Osteoblast (primary cell): ENCODE data around the gene HAO2. TPM values are rescaled to one million over a fixed set of nuclear protein-coding genes. Genes with fewer than 3 reads are reported as not detected.

Experiments used
- DNase-seq: peaks from one replicate; pipeline ENCODE4 v3.0.0; 2011; ENCODE audit warnings: low spot score, mixed read lengths; ENCODE audit not compliant: insufficient read length; ENCODE audit errors: missing footprints
- H2AFZ ChIP-seq: 2 replicates; pipeline ENCODE4 v1.6.0; 2011; ENCODE audit warnings: mild to moderate bottlenecking, low read length
- H3K27ac ChIP-seq: 2 replicates; pipeline ENCODE4 v1.5.1; 2011; ENCODE audit warnings: mild to moderate bottlenecking, low read depth, low read length, moderate library complexity
- H3K27me3 ChIP-seq: 2 replicates; pipeline ENCODE4 v1.6.0; 2012; ENCODE audit warnings: mild to moderate bottlenecking, control low read depth, inconsistent platforms, low read length, moderate library complexity; ENCODE audit not compliant: insufficient read depth
- H3K36me3 ChIP-seq: 2 replicates; pipeline ENCODE4 v1.5.1; 2011; ENCODE audit warnings: mild to moderate bottlenecking, low read length, control low read depth, moderate library complexity; ENCODE audit not compliant: insufficient read depth
- H3K4me1 ChIP-seq: 2 replicates; pipeline ENCODE4 v1.5.1; 2011; ENCODE audit warnings: mild to moderate bottlenecking, low read length, control low read depth, moderate library complexity; ENCODE audit not compliant: insufficient read depth
- H3K4me2 ChIP-seq: 2 replicates; pipeline ENCODE4 v1.6.0; 2011; ENCODE audit warnings: mild to moderate bottlenecking, low read length; ENCODE audit not compliant: insufficient read depth
- H3K4me3 ChIP-seq: fragments of 200-600 bp; sonication (generic); 3 replicates; pipeline ENCODE4 v1.5.1; 2012; ENCODE audit warnings: mild to moderate bottlenecking, low read length, inconsistent platforms; ENCODE audit not compliant: insufficient read depth
- H3K79me2 ChIP-seq: 2 replicates; pipeline ENCODE4 v1.6.0; 2012; ENCODE audit warnings: mild to moderate bottlenecking, low read length, control low read depth, inconsistent platforms; ENCODE audit not compliant: insufficient read depth
- H3K9me3 ChIP-seq: 2 replicates; pipeline ENCODE4 v1.5.1; 2011; ENCODE audit warnings: low read depth, low read length, control low read depth
- H4K20me1 ChIP-seq: 2 replicates; pipeline ENCODE4 v1.6.0; 2012; ENCODE audit warnings: mild to moderate bottlenecking, low read length, control low read depth; ENCODE audit not compliant: insufficient read depth
- total RNA-seq: library from RNA; depleted of rRNA; stranded (reverse); fragments of >200 nt; gene quantifications from 2 replicates; pipeline ENCODE4 v1.2.3, GENCODE V29; 2012
- TF ChIP-seq, protein P1 (sequence below): IDR thresholded peaks from 2 replicates; pipeline ENCODE4 v1.5.1; 2011; ENCODE audit warnings: mild to moderate bottlenecking, low read depth, low read length, moderate library complexity; ENCODE audit errors: extremely low read depth

The HAO2 gene
- total RNA-seq, 1 donor, result not detected

DNA sequence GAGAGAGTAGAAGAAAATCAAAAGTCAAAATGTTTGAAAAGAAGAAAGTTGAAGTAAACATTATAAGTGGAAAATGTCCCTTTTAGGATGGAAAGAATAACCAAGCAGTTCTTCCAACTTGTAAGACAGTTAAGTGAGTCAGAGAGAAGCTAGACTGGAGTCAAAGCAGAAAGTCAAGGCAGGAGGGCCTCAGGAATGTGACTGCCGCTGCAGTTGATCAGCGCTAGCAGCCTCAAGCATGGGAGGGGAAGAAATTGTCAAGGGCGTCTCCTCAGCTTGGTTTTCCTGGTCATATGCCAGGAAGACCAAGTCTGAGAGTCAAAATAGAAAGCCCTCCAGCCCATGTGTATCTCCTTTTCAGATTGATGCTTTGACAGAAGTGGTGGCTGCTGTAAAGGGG is 23.2 kb downstream of the HAO2 start:
- Histone ChIP-seq H3K4me3 (no peak overlapping the region), H3K79me2 (no peaks in the 10 kb centered on the region), H3K27me3 (peaks cover 8% of the 10 kb centered on the region), H3K4me1 (no peaks in the 10 kb centered on the region), H3K27ac (no peak overlapping the region), H4K20me1 (no peaks in the 10 kb centered on the region), H3K36me3 (no peaks in the 10 kb centered on the region), H3K9me3 (no peaks in the 10 kb centered on the region), H2AFZ (no peak overlapping the region), H3K4me2 (no peak overlapping the region)
- DNase-seq, result no peak
- TF ChIP-seq, protein P1, sequence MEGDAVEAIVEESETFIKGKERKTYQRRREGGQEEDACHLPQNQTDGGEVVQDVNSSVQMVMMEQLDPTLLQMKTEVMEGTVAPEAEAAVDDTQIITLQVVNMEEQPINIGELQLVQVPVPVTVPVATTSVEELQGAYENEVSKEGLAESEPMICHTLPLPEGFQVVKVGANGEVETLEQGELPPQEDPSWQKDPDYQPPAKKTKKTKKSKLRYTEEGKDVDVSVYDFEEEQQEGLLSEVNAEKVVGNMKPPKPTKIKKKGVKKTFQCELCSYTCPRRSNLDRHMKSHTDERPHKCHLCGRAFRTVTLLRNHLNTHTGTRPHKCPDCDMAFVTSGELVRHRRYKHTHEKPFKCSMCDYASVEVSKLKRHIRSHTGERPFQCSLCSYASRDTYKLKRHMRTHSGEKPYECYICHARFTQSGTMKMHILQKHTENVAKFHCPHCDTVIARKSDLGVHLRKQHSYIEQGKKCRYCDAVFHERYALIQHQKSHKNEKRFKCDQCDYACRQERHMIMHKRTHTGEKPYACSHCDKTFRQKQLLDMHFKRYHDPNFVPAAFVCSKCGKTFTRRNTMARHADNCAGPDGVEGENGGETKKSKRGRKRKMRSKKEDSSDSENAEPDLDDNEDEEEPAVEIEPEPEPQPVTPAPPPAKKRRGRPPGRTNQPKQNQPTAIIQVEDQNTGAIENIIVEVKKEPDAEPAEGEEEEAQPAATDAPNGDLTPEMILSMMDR, result no peak

DNA sequence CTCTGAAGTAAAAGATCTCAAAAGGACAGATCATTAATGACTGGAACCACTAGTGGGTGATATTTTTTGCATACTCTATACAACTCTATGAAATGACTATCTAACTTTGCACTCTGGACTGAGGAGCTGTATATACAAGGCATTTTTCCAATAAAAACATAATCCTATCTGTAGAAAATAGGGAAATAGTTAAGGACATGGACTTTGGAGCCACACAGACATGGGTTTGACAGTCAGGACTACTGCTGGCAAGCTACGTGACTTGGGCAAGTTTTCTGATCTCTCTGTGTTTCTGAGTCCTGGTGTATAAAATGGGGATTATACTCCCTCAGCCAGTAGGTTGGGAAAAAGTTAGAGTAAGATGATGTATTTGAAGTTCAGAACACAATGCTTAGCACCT is 25.5 kb downstream of the HAO2 start:
- Histone ChIP-seq H3K27me3 (peaks cover 8% of the 10 kb centered on the region), H3K27ac (no peak overlapping the region), H2AFZ (no peak overlapping the region), H3K4me3 (no peak overlapping the region), H3K4me1 (no peaks in the 10 kb centered on the region), H4K20me1 (no peaks in the 10 kb centered on the region), H3K36me3 (no peaks in the 10 kb centered on the region), H3K4me2 (no peak overlapping the region), H3K79me2 (no peaks in the 10 kb centered on the region), H3K9me3 (no peaks in the 10 kb centered on the region)
- no peak for DNase-seq
- TF ChIP-seq, protein P1, result no peak

DNA sequence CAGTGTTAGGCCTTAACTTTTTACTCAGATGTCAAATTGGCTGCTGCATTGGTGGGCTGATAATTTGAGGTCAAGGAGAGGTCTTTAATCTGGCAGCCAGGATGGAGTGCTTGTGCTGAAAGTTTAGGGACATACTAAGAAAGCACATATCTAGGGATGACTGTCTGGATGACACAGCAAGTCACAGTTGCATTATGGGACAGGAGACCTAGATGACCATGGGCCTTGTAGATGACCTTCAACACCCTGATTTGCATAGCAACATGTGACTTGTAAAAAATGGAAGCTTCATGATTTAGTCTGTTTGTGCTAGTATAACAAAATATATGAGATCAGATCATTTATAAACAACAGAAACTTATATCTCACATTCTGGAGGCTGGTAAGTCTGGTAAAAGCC is 28.4 kb downstream of the HAO2 start:
- H3K36me3 ChIP-seq, result no peaks in the 10 kb centered on the region
- TF ChIP-seq, protein P1, result no peak
- DNase-seq, result no peak
- no peaks in the 10 kb centered on the region for H3K79me2 ChIP-seq
- H3K27me3 ChIP-seq, result peaks cover 8% of the 10 kb centered on the region
- H3K9me3 ChIP-seq, result no peaks in the 10 kb centered on the region
- H3K27ac ChIP-seq, result no peak overlapping the region
- no peak overlapping the region for H3K4me2 ChIP-seq
- no peak overlapping the region for H3K4me3 ChIP-seq
- H2AFZ ChIP-seq, result no peak overlapping the region
- H3K4me1 ChIP-seq, result no peaks in the 10 kb centered on the region
- no peaks in the 10 kb centered on the region for H4K20me1 ChIP-seq

DNA sequence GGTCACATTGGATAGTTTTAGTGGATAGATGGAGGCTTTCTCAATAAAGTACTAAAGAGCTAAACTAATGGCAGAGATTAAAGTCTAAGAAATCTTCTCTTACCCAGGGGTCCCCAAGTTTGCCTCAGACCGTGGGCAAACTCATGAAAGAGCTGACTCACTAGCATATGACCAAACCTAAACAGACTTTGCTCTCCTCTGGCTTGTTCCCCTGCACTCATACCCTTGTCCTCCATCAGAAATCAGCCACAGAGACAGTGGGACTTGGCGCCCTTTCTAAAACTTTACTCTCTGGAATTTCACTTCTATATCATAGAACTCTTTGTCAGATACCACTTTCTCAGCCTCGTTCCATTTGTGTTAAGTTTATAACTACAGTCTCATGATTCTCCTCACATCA is 29.4 kb downstream of the HAO2 start:
- TF ChIP-seq, protein P1, result no peak
- Histone ChIP-seq H3K4me1 (no peaks in the 10 kb centered on the region), H3K27ac (no peak overlapping the region), H2AFZ (no peak overlapping the region), H3K4me2 (no peak overlapping the region), H3K79me2 (no peaks in the 10 kb centered on the region), H3K27me3 (peaks cover 8% of the 10 kb centered on the region), H3K9me3 (no peaks in the 10 kb centered on the region), H3K36me3 (no peaks in the 10 kb centered on the region), H4K20me1 (no peaks in the 10 kb centered on the region), H3K4me3 (no peak overlapping the region)
- no peak for DNase-seq
